ENCODE data around the gene SIGLEC11. TPM values are rescaled to one million over a fixed set of nuclear protein-coding genes. Genes with fewer than 3 reads are reported as not detected.

Gene SIGLEC11
- total RNA-seq, 4 donors from 2014 or later: 2.6 to 7.5 (median 4.3) TPM

DNA sequence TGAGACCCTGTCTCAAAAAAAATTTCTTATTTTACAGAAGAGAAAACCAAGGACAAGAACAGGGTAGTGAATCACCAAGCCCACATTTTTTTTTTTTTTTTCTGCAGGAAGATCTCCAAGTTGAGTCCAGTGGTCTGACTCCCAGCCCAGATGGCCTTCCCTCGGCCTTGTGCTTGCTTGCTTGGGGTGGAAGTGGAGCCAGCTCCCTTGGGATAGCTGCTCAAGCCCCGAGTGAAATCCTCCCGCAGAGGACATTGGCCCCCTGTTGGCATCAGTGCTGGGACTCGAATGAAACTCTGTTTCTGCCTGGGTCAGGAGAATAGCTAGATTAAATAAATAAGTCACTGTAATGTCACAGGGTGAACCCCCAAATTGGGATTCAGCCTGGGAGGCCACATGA, 22.3 kb downstream of the SIGLEC11 start:
- H3K27ac ChIP-seq: no peak overlapping the region
- no peak for DNase-seq (ENCODE audit: low spot score in 2 of 2)
- H3K36me3 ChIP-seq: no peaks in the 10 kb centered on the region
- TF ChIP-seq EP300 (IDR thresholded peaks at IDR 0.05): no peak
- TF ChIP-seq, protein P1, sequence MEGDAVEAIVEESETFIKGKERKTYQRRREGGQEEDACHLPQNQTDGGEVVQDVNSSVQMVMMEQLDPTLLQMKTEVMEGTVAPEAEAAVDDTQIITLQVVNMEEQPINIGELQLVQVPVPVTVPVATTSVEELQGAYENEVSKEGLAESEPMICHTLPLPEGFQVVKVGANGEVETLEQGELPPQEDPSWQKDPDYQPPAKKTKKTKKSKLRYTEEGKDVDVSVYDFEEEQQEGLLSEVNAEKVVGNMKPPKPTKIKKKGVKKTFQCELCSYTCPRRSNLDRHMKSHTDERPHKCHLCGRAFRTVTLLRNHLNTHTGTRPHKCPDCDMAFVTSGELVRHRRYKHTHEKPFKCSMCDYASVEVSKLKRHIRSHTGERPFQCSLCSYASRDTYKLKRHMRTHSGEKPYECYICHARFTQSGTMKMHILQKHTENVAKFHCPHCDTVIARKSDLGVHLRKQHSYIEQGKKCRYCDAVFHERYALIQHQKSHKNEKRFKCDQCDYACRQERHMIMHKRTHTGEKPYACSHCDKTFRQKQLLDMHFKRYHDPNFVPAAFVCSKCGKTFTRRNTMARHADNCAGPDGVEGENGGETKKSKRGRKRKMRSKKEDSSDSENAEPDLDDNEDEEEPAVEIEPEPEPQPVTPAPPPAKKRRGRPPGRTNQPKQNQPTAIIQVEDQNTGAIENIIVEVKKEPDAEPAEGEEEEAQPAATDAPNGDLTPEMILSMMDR (IDR thresholded peaks at IDR 0.05): no peak
- TF ChIP-seq POLR2A (IDR thresholded peaks at IDR 0.05): no peak
- WGBS, 2 donors: 58 to 75% methylated on average over 4 of the region's 4 CpGs
- H3K4me3 ChIP-seq: no peak overlapping the region
- H3K27me3 ChIP-seq: no peaks in the 10 kb centered on the region
- peaks cover 0 to 10% (median 5%) of the 10 kb centered on the region in 4 donors for H3K4me1 ChIP-seq
- no peaks in the 10 kb centered on the region for H3K9me3 ChIP-seq

DNA sequence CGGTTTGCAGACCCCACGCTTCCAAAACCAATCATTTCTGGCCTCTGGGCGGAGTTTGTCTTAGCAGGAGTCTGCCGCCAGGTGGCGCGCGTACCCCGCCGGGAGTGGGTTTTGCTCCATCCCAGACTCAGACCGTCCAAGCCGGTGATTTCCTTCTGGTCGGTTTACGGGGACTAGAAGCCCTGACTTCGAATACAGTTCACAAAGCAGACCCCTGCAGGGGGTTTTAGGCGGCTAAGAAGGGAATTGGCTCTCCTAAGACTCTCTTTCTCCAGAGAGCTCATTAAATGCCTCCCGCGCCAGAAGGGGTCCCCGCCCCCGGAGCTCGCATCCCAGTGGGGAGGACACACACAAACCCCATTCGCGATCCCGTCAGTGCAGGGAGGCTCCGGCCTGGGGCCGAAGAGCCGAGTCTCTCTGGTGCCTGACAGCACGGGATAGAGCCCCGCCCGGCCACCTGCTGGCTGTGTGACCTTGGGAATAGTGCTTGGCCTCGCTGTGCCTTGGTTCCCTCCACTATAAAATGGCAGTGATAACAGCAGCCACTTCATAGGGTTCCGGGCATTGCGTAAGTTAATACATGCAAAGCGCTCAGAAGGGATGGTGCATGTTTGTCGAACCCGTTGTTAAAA, 23.1 kb downstream of the SIGLEC11 start:
- H3K36me3 ChIP-seq: peaks cover 0 to 6% (median 0%) of the 10 kb centered on the region in 3 donors
- peak overlapping the region in 2 of 4 donors; percentile 7 to 26 for H3K4me3 ChIP-seq
- peaks cover 0 to 10% (median 5%) of the 10 kb centered on the region in 4 donors for H3K4me1 ChIP-seq
- no peaks in the 10 kb centered on the region for H3K9me3 ChIP-seq
- 15 to 29% methylated on average over 16 to 30 of the region's 35 CpGs for WGBS, 2 donors
- H3K27me3 ChIP-seq: no peaks in the 10 kb centered on the region
- TF ChIP-seq POLR2A (IDR thresholded peaks at IDR 0.05) (no peak), EP300 (IDR thresholded peaks at IDR 0.05) (no peak)
- TF ChIP-seq, protein P1 (IDR thresholded peaks at IDR 0.05): peak; percentile 93 to 97 (median 95)
- peak; percentile 49 to 71 for DNase-seq (ENCODE audit: low spot score in 2 of 2)
- no peak overlapping the region for H3K27ac ChIP-seq

DNA sequence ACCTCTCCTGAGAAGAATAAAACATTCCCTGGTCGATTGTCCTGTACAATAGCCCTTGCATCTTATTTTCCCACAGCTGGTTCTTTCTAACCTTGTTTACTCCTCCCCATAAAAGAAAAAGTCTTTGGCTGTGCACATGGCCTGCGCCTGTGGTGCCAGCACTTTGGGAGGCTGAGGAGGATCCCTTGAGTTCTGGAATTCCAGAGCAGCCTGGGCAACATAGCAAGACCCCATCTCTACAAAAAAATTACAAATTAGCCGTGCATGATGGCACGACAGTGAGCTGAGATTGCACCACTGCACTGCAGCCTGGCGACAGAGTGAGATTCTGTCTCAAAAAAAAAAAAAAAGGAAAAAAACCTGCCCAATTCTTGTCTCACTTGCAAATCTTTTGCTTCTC, 24.4 kb downstream of the SIGLEC11 start:
- DNase-seq (ENCODE audit: low spot score in 2 of 2): no peak
- 68 to 70% methylated on average over 5 of the region's 5 CpGs for WGBS, 2 donors
- no peak for TF ChIP-seq EP300 (IDR thresholded peaks at IDR 0.05)
- TF ChIP-seq, protein P1 (IDR thresholded peaks at IDR 0.05): no peak
- no peak for TF ChIP-seq POLR2A (IDR thresholded peaks at IDR 0.05)

DNA sequence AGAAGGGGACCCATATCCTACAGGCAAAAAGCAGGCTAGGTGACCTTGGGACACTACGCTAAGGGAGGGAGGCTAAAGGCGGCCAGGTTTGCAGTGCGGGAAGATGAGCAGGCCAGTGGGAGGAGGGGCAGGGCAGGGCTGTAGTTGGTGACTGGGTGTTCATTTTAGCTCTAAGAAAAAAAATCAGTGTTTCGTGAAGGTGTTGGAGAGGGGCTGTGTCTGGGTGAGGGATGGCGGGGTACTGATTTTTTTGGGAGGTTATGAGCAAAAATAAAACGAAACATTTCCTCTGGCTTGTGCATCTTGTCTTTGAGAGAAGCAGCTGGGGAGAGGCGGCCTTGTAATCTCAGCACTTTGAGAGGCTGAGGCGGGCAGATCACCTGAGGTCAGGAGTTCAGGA, 27.3 kb downstream of the SIGLEC11 start:
- Histone ChIP-seq H3K4me3 (no peak overlapping the region), H3K4me1 (peaks cover 1 to 21% (median 8%) of the 10 kb centered on the region in 4 donors), H3K27me3 (no peaks in the 10 kb centered on the region), H3K36me3 (peaks cover 0 to 14% (median 0%) of the 10 kb centered on the region in 3 donors), H3K27ac (no peak overlapping the region), H3K9me3 (no peaks in the 10 kb centered on the region)
- WGBS, 2 donors: 95 to 97% methylated on average over 8 of the region's 8 CpGs
- no peak for DNase-seq (ENCODE audit: low spot score in 2 of 2)
- TF ChIP-seq POLR2A (IDR thresholded peaks at IDR 0.05) (no peak), EP300 (IDR thresholded peaks at IDR 0.05) (no peak)
- TF ChIP-seq, protein P1 (IDR thresholded peaks at IDR 0.05): no peak

More for the DNA sequence above, 24.4 kb downstream of the SIGLEC11 start:
- no peak overlapping the region for H3K4me3 ChIP-seq
- no peaks in the 10 kb centered on the region for H3K9me3 ChIP-seq
- H3K27ac ChIP-seq: no peak overlapping the region
- no peaks in the 10 kb centered on the region for H3K27me3 ChIP-seq
- peaks cover 0 to 14% (median 0%) of the 10 kb centered on the region in 3 donors for H3K36me3 ChIP-seq
- H3K4me1 ChIP-seq: peaks cover 0 to 10% (median 5%) of the 10 kb centered on the region in 4 donors

DNA sequence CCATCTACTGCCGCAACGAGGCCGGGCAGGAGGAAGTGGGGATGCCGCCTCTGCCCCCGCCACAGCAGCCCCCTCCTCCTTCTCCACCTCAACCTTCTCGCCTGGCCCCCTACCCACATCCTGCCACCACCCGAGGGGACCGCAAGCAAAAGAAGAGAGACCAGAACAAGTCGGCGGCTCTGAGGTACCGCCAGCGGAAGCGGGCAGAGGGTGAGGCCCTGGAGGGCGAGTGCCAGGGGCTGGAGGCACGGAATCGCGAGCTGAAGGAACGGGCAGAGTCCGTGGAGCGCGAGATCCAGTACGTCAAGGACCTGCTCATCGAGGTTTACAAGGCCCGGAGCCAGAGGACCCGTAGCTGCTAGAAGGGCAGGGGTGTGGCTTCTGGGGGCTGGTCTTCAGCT, 28.2 kb downstream of the SIGLEC11 start:
- no peak overlapping the region for H3K4me3 ChIP-seq
- H3K27ac ChIP-seq: no peak overlapping the region
- no peak for TF ChIP-seq EP300 (IDR thresholded peaks at IDR 0.05)
- no peak for TF ChIP-seq POLR2A (IDR thresholded peaks at IDR 0.05)
- TF ChIP-seq, protein P1 (IDR thresholded peaks at IDR 0.05): no peak
- no peaks in the 10 kb centered on the region for H3K9me3 ChIP-seq
- DNase-seq (ENCODE audit: low spot score in 2 of 2): no peak
- H3K36me3 ChIP-seq: peaks cover 0 to 15% (median 0%) of the 10 kb centered on the region in 3 donors
- H3K27me3 ChIP-seq: no peaks in the 10 kb centered on the region
- peaks cover 0 to 26% (median 12%) of the 10 kb centered on the region in 4 donors for H3K4me1 ChIP-seq
- WGBS, 2 donors: 91 to 92% methylated on average over 25 of the region's 25 CpGs
